ENCODE data around the gene OR2F1.
A peak's percentile ranks its signal among the peaks of the same experiment; 100 is the strongest.

OR2F1 gene

GRCh38 chr7:143954544-143954943 lies at the start of gene OR2F1:
Gene OR2F1, plus strand, starts transcription at chr7:143954844. Its CDS starts 5,127 bp downstream, at chr7:143959971.
- no peak within 1 kb of the TSS for H3K27ac ChIP-seq (ENCODE audit: low read length)

GRCh38 chr7:143905509-143905908 lies 49.1 kb upstream of the OR2F1 start:
- H3K27me3 ChIP-seq (ENCODE audit: control insufficient read depth in 1 of 2, insufficient read depth in 2 of 2, low read length in 2 of 2) = no peaks in the 10 kb centered on the region
- peak overlapping the region; percentile 76 for H3K27ac ChIP-seq (ENCODE audit: low read length)
- H3K4me3 ChIP-seq (ENCODE audit: low read length in 2 of 2) = peak overlapping the region in 1 of 2 donors; percentile 35
- no peaks in the 10 kb centered on the region for H3K36me3 ChIP-seq (ENCODE audit: control insufficient read depth in 2 of 2, insufficient read depth in 2 of 2, low read length in 2 of 2)
- H3K9me3 ChIP-seq (ENCODE audit: control insufficient read depth in 2 of 2, low read length in 2 of 2) = no peaks in the 10 kb centered on the region
- H3K4me1 ChIP-seq (ENCODE audit: control insufficient read depth, insufficient read depth, low read length) = peaks cover 33% of the 10 kb centered on the region
- peak overlapping the region in 1 of 2 donors; percentile 42 for H3K9ac ChIP-seq (ENCODE audit: low read length in 2 of 2)

More at GRCh38 chr7:143954544-143954943, at the start of gene OR2F1:
- Histone ChIP-seq H3K9me3 (ENCODE audit: control insufficient read depth in 2 of 2, low read length in 2 of 2) (no peaks in the 10 kb centered on the region), H3K4me1 (ENCODE audit: control insufficient read depth, insufficient read depth, low read length) (no peaks in the 10 kb centered on the region), H3K4me3 (ENCODE audit: low read length in 2 of 2) (no peak within 1 kb of the TSS), H3K9ac (ENCODE audit: low read length in 2 of 2) (no peak within 1 kb of the TSS), H3K27me3 (ENCODE audit: control insufficient read depth in 1 of 2, insufficient read depth in 2 of 2, low read length in 2 of 2) (no peaks in the 10 kb centered on the region), H3K36me3 (ENCODE audit: control insufficient read depth in 2 of 2, insufficient read depth in 2 of 2, low read length in 2 of 2) (no peaks in the 10 kb centered on the region)

GRCh38 chr7:143906151-143906550 lies 48.5 kb upstream of the OR2F1 start:
- H3K9ac ChIP-seq (ENCODE audit: low read length in 2 of 2) = no peak overlapping the region
- no peak overlapping the region for H3K4me3 ChIP-seq (ENCODE audit: low read length in 2 of 2)
- H3K27ac ChIP-seq (ENCODE audit: low read length) = peak overlapping the region; percentile 76
- no peaks in the 10 kb centered on the region for H3K36me3 ChIP-seq (ENCODE audit: control insufficient read depth in 2 of 2, insufficient read depth in 2 of 2, low read length in 2 of 2)
- no peaks in the 10 kb centered on the region for H3K9me3 ChIP-seq (ENCODE audit: control insufficient read depth in 2 of 2, low read length in 2 of 2)
- H3K4me1 ChIP-seq (ENCODE audit: control insufficient read depth, insufficient read depth, low read length) = peaks cover 31% of the 10 kb centered on the region
- no peaks in the 10 kb centered on the region for H3K27me3 ChIP-seq (ENCODE audit: control insufficient read depth in 1 of 2, insufficient read depth in 2 of 2, low read length in 2 of 2)

- Histone ChIP-seq H3K4me1 (ENCODE audit: control insufficient read depth, insufficient read depth, low read length) (peaks cover 31% of the 10 kb centered on the region), H3K9ac (ENCODE audit: low read length in 2 of 2) (no peak overlapping the region), H3K9me3 (ENCODE audit: control insufficient read depth in 2 of 2, low read length in 2 of 2) (no peaks in the 10 kb centered on the region), H3K36me3 (ENCODE audit: control insufficient read depth in 2 of 2, insufficient read depth in 2 of 2, low read length in 2 of 2) (no peaks in the 10 kb centered on the region), H3K27me3 (ENCODE audit: control insufficient read depth in 1 of 2, insufficient read depth in 2 of 2, low read length in 2 of 2) (no peaks in the 10 kb centered on the region), H3K4me3 (ENCODE audit: low read length in 2 of 2) (no peak overlapping the region), H3K27ac (ENCODE audit: low read length) (peak overlapping the region; percentile 76)
Observed at GRCh38 chr7:143906895-143907294, 47.7 kb upstream of the OR2F1 start.

GRCh38 chr7:143908120-143908519 lies 46.5 kb upstream of the OR2F1 start:
- Histone ChIP-seq H3K4me1 (ENCODE audit: control insufficient read depth, insufficient read depth, low read length) (peaks cover 28% of the 10 kb centered on the region), H3K9ac (ENCODE audit: low read length in 2 of 2) (no peak overlapping the region), H3K4me3 (ENCODE audit: low read length in 2 of 2) (no peak overlapping the region), H3K36me3 (ENCODE audit: control insufficient read depth in 2 of 2, insufficient read depth in 2 of 2, low read length in 2 of 2) (no peaks in the 10 kb centered on the region), H3K27me3 (ENCODE audit: control insufficient read depth in 1 of 2, insufficient read depth in 2 of 2, low read length in 2 of 2) (no peaks in the 10 kb centered on the region), H3K9me3 (ENCODE audit: control insufficient read depth in 2 of 2, low read length in 2 of 2) (no peaks in the 10 kb centered on the region), H3K27ac (ENCODE audit: low read length) (no peak overlapping the region)

GRCh38 chr7:143909863-143910262 lies 44.8 kb upstream of the OR2F1 start:
- Histone ChIP-seq H3K4me1 (ENCODE audit: control insufficient read depth, insufficient read depth, low read length) (peaks cover 23% of the 10 kb centered on the region), H3K27ac (ENCODE audit: low read length) (no peak overlapping the region), H3K36me3 (ENCODE audit: control insufficient read depth in 2 of 2, insufficient read depth in 2 of 2, low read length in 2 of 2) (no peaks in the 10 kb centered on the region), H3K27me3 (ENCODE audit: control insufficient read depth in 1 of 2, insufficient read depth in 2 of 2, low read length in 2 of 2) (no peaks in the 10 kb centered on the region), H3K4me3 (ENCODE audit: low read length in 2 of 2) (no peak overlapping the region), H3K9ac (ENCODE audit: low read length in 2 of 2) (no peak overlapping the region), H3K9me3 (ENCODE audit: control insufficient read depth in 2 of 2, low read length in 2 of 2) (no peaks in the 10 kb centered on the region)

- no peak overlapping the region for H3K9ac ChIP-seq (ENCODE audit: low read length in 2 of 2)
- H3K27ac ChIP-seq (ENCODE audit: low read length) = no peak overlapping the region
- no peaks in the 10 kb centered on the region for H3K36me3 ChIP-seq (ENCODE audit: control insufficient read depth in 2 of 2, insufficient read depth in 2 of 2, low read length in 2 of 2)
- H3K4me3 ChIP-seq (ENCODE audit: low read length in 2 of 2) = no peak overlapping the region
- no peaks in the 10 kb centered on the region for H3K27me3 ChIP-seq (ENCODE audit: control insufficient read depth in 1 of 2, insufficient read depth in 2 of 2, low read length in 2 of 2)
- no peaks in the 10 kb centered on the region for H3K9me3 ChIP-seq (ENCODE audit: control insufficient read depth in 2 of 2, low read length in 2 of 2)
- H3K4me1 ChIP-seq (ENCODE audit: control insufficient read depth, insufficient read depth, low read length) = peaks cover 15% of the 10 kb centered on the region
Observed at GRCh38 chr7:143910473-143911248, 44.0 kb upstream of the OR2F1 start.

- Histone ChIP-seq H3K4me1 (ENCODE audit: control insufficient read depth, insufficient read depth, low read length) (peaks cover 6% of the 10 kb centered on the region), H3K9me3 (ENCODE audit: control insufficient read depth in 2 of 2, low read length in 2 of 2) (no peaks in the 10 kb centered on the region), H3K4me3 (ENCODE audit: low read length in 2 of 2) (no peak overlapping the region), H3K9ac (ENCODE audit: low read length in 2 of 2) (no peak overlapping the region), H3K27ac (ENCODE audit: low read length) (no peak overlapping the region), H3K36me3 (ENCODE audit: control insufficient read depth in 2 of 2, insufficient read depth in 2 of 2, low read length in 2 of 2) (no peaks in the 10 kb centered on the region), H3K27me3 (ENCODE audit: control insufficient read depth in 1 of 2, insufficient read depth in 2 of 2, low read length in 2 of 2) (no peaks in the 10 kb centered on the region)
Observed at GRCh38 chr7:143913945-143914615, 40.6 kb upstream of the OR2F1 start.

- no peak overlapping the region for H3K9ac ChIP-seq (ENCODE audit: low read length in 2 of 2)
- H3K4me3 ChIP-seq (ENCODE audit: low read length in 2 of 2) = no peak overlapping the region
- H3K36me3 ChIP-seq (ENCODE audit: control insufficient read depth in 2 of 2, insufficient read depth in 2 of 2, low read length in 2 of 2) = no peaks in the 10 kb centered on the region
- H3K27me3 ChIP-seq (ENCODE audit: control insufficient read depth in 1 of 2, insufficient read depth in 2 of 2, low read length in 2 of 2) = no peaks in the 10 kb centered on the region
- peaks cover 2% of the 10 kb centered on the region for H3K4me1 ChIP-seq (ENCODE audit: control insufficient read depth, insufficient read depth, low read length)
- no peak overlapping the region for H3K27ac ChIP-seq (ENCODE audit: low read length)
- no peaks in the 10 kb centered on the region for H3K9me3 ChIP-seq (ENCODE audit: control insufficient read depth in 2 of 2, low read length in 2 of 2)
Observed at GRCh38 chr7:143914938-143915652, 39.5 kb upstream of the OR2F1 start.

- Histone ChIP-seq H3K9ac (ENCODE audit: low read length in 2 of 2) (no peak overlapping the region), H3K27me3 (ENCODE audit: control insufficient read depth in 1 of 2, insufficient read depth in 2 of 2, low read length in 2 of 2) (no peaks in the 10 kb centered on the region), H3K4me3 (ENCODE audit: low read length in 2 of 2) (no peak overlapping the region), H3K27ac (ENCODE audit: low read length) (no peak overlapping the region), H3K4me1 (ENCODE audit: control insufficient read depth, insufficient read depth, low read length) (no peaks in the 10 kb centered on the region), H3K9me3 (ENCODE audit: control insufficient read depth in 2 of 2, low read length in 2 of 2) (no peaks in the 10 kb centered on the region), H3K36me3 (ENCODE audit: control insufficient read depth in 2 of 2, insufficient read depth in 2 of 2, low read length in 2 of 2) (no peaks in the 10 kb centered on the region)
Observed at GRCh38 chr7:143924851-143925250, 29.8 kb upstream of the OR2F1 start.

Measured in stomach smooth muscle (tissue), 2 donors.